GM23248 (cell line): ENCODE results near the gene P3H1.

Experiments used
- EZH2 ChIP-seq: fragments of 200-600 bp; sonication (generic); IDR thresholded peaks from 2 replicates; pipeline ENCODE4 v1.6.1; 2018; ENCODE audit warnings: antibody characterized with exemption, mild to moderate bottlenecking; ENCODE audit not compliant: insufficient read depth, poor library complexity, severe bottlenecking
- EZH2phosphoT487 ChIP-seq: fragments of 200-600 bp; sonication (generic); IDR thresholded peaks from 2 replicates; pipeline ENCODE4 v1.6.1; 2018; ENCODE audit warnings: antibody characterized with exemption, moderate library complexity, mild to moderate bottlenecking, low read depth; ENCODE audit not compliant: insufficient read depth

- TF ChIP-seq EZH2 (no peak), EZH2phosphoT487 (no peak)
These were observed 21.2 kb upstream of the P3H1 start for GRCh38 chr1:42788021-42788420.
